ENCODE results near the gene C1orf50.

- TF ChIP-seq CTCF (IDR thresholded peaks at IDR 0.05 in 4 of 5, conservative IDR thresholded peaks at IDR 0.05 in 1 of 5) (no peak), POLR2A (IDR thresholded peaks at IDR 0.05) (no peak)
Measured at GRCh38 chr1:42816585-42817439, 49.8 kb downstream of the C1orf50 start, which contains the start of the genes ERMAP and SVBP.
